IPS-18a (cell line): ENCODE results near the gene JPH2.

Experiments used
- H3K27ac ChIP-seq: one replicate; pipeline ENCODE4 v1.5.1; 2013; ENCODE audit warnings: low read length
- H3K27me3 ChIP-seq: one replicate; pipeline ENCODE4 v1.6.1; 2013; ENCODE audit warnings: mild to moderate bottlenecking, low read length; ENCODE audit not compliant: control insufficient read depth, insufficient read depth
- H3K36me3 ChIP-seq: one replicate; pipeline ENCODE4 v1.6.1; 2013; ENCODE audit warnings: low read depth, low read length; ENCODE audit not compliant: control insufficient read depth
- H3K4me1 ChIP-seq: one replicate; pipeline ENCODE4 v1.6.1; 2013; ENCODE audit warnings: low read depth, low read length; ENCODE audit not compliant: control insufficient read depth
- H3K4me3 ChIP-seq: one replicate; pipeline ENCODE4 v1.5.1; 2013; ENCODE audit warnings: low read length
- H3K9ac ChIP-seq: one replicate; pipeline ENCODE4 v1.6.1; 2013; ENCODE audit warnings: mild to moderate bottlenecking, low read length, moderate library complexity
- H3K9me3 ChIP-seq: one replicate; pipeline ENCODE4 v1.6.1; 2013; ENCODE audit warnings: low read depth, low read length; ENCODE audit not compliant: control insufficient read depth

JPH2 gene

DNA sequence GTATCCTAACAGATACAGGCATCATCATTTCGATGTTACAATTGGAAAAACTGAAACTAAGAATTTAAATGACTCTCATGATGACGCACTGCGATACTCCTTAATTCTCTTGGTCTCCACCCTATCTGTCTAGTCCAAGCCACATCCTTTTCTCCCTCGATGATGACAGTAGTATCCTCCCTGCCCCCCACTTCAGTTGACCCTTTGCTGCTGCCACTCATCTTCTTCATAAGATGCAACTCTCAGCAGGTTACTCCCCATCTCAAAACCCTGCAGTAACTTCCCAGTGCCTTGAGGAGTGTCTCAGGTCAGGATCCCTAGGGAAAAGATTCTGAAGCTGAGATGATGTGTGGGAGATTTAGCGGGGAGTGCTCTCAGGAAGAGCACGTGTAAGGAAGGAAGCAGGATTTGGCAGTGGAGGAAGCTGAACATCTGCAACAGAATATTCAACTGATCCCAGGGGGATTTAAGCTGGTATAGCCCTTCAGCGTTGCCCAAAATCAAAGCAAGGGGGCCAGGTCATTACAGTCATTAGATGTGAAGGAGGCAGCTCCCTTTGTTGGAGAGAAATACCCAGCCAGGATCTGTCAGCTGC, 16.1 kb downstream of the JPH2 start:
- Histone ChIP-seq H3K36me3 (no peaks in the 10 kb centered on the region), H3K9me3 (no peaks in the 10 kb centered on the region), H3K4me3 (no peak overlapping the region), H3K9ac (no peak overlapping the region), H3K27me3 (no peaks in the 10 kb centered on the region), H3K4me1 (no peaks in the 10 kb centered on the region), H3K27ac (no peak overlapping the region)

GRCh38 chr20:44167736-44168135, 19.3 kb downstream of the JPH2 start:
- Histone ChIP-seq H3K9me3 (no peaks in the 10 kb centered on the region), H3K27ac (no peak overlapping the region)

GRCh38 chr20:44166477-44166876, 20.5 kb downstream of the JPH2 start:
- no peaks in the 10 kb centered on the region for H3K36me3 ChIP-seq
- H3K9me3 ChIP-seq: no peaks in the 10 kb centered on the region
- H3K4me3 ChIP-seq: no peak overlapping the region
- no peaks in the 10 kb centered on the region for H3K4me1 ChIP-seq
- no peaks in the 10 kb centered on the region for H3K27me3 ChIP-seq
- no peak overlapping the region for H3K9ac ChIP-seq
- H3K27ac ChIP-seq: no peak overlapping the region

More at GRCh38 chr20:44167736-44168135, 19.3 kb downstream of the JPH2 start:
- Histone ChIP-seq H3K27me3 (no peaks in the 10 kb centered on the region), H3K4me3 (no peak overlapping the region), H3K4me1 (no peaks in the 10 kb centered on the region), H3K36me3 (no peaks in the 10 kb centered on the region), H3K9ac (no peak overlapping the region)

- H3K4me3 ChIP-seq: no peak overlapping the region
- no peaks in the 10 kb centered on the region for H3K9me3 ChIP-seq
- no peaks in the 10 kb centered on the region for H3K27me3 ChIP-seq
- H3K27ac ChIP-seq: no peak overlapping the region
- no peak overlapping the region for H3K9ac ChIP-seq
- no peaks in the 10 kb centered on the region for H3K4me1 ChIP-seq
- H3K36me3 ChIP-seq: no peaks in the 10 kb centered on the region
Observed at GRCh38 chr20:44166008-44166407, 21.0 kb downstream of the JPH2 start.

DNA sequence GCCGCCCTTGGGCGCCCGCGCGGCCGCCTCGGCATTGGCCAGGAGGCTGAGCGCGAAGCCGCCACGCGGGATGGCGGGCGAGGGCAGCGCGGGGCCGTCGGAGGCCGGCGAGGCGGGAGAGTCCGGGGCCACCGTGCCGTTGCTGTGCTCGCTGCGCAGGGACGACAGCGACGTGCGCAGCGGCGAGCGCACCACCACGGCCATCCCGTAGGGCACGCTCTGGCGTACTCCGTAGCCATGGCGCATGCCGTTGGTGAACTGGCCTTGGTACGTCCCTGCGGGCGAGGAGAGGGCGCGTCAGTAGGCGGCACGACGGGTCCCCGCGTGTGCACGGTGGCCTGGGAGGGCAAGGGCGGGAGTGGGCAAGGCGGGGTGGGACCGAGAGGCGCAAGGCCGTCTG, 26.9 kb downstream of the JPH2 start:
- Histone ChIP-seq H3K4me3 (no peak overlapping the region), H3K27me3 (no peaks in the 10 kb centered on the region), H3K36me3 (no peaks in the 10 kb centered on the region), H3K9ac (no peak overlapping the region), H3K9me3 (no peaks in the 10 kb centered on the region), H3K27ac (no peak overlapping the region), H3K4me1 (no peaks in the 10 kb centered on the region)

- no peaks in the 10 kb centered on the region for H3K36me3 ChIP-seq
- no peak overlapping the region for H3K9ac ChIP-seq
- H3K9me3 ChIP-seq: no peaks in the 10 kb centered on the region
- no peak overlapping the region for H3K4me3 ChIP-seq
- H3K27me3 ChIP-seq: no peaks in the 10 kb centered on the region
- no peak overlapping the region for H3K27ac ChIP-seq
- H3K4me1 ChIP-seq: no peaks in the 10 kb centered on the region
Observed at GRCh38 chr20:44159711-44160110, 27.3 kb downstream of the JPH2 start.

DNA sequence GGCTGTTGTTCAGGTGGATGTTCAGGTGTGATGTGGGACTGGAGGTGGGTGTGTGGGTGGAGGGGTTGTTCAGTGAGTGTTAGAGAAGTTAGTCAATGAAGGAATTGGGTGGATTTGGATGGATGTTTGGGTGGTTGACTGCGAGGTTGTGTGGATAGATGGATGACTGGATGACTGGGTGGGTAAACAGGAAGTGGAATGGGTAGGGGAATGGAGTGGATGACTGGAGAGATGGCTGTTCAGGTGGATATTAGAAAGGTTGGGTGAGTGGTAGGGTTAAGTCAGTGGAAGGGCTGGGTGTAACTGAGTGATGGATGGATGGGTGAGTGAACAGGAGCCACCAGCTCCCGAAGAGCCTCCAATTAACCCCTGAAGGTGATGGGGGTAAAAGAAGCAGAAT, 27.9 kb downstream of the JPH2 start:
- Histone ChIP-seq H3K36me3 (no peaks in the 10 kb centered on the region), H3K4me1 (no peaks in the 10 kb centered on the region), H3K9ac (no peak overlapping the region), H3K9me3 (no peaks in the 10 kb centered on the region), H3K27ac (no peak overlapping the region), H3K4me3 (no peak overlapping the region), H3K27me3 (no peaks in the 10 kb centered on the region)

- Histone ChIP-seq H3K4me1 (no peaks in the 10 kb centered on the region), H3K27ac (no peak overlapping the region), H3K36me3 (no peaks in the 10 kb centered on the region), H3K27me3 (no peaks in the 10 kb centered on the region), H3K4me3 (no peak overlapping the region), H3K9ac (no peak overlapping the region), H3K9me3 (no peaks in the 10 kb centered on the region)
Observed at GRCh38 chr20:44157061-44157460, 29.9 kb downstream of the JPH2 start.

GRCh38 chr20:44154521-44155001, 32.4 kb downstream of the JPH2 start:
- Histone ChIP-seq H3K27ac (no peak overlapping the region), H3K9me3 (no peaks in the 10 kb centered on the region), H3K9ac (no peak overlapping the region), H3K27me3 (no peaks in the 10 kb centered on the region), H3K4me3 (no peak overlapping the region), H3K36me3 (no peaks in the 10 kb centered on the region), H3K4me1 (no peaks in the 10 kb centered on the region)

GRCh38 chr20:44153636-44154043, 33.3 kb downstream of the JPH2 start:
- H3K36me3 ChIP-seq: no peaks in the 10 kb centered on the region
- H3K27ac ChIP-seq: no peak overlapping the region
- H3K4me1 ChIP-seq: no peaks in the 10 kb centered on the region
- H3K4me3 ChIP-seq: no peak overlapping the region
- H3K9ac ChIP-seq: no peak overlapping the region
- no peaks in the 10 kb centered on the region for H3K9me3 ChIP-seq
- H3K27me3 ChIP-seq: no peaks in the 10 kb centered on the region

- no peaks in the 10 kb centered on the region for H3K27me3 ChIP-seq
- no peaks in the 10 kb centered on the region for H3K9me3 ChIP-seq
- H3K9ac ChIP-seq: no peak overlapping the region
- H3K4me3 ChIP-seq: no peak overlapping the region
- H3K27ac ChIP-seq: no peak overlapping the region
- H3K4me1 ChIP-seq: no peaks in the 10 kb centered on the region
- H3K36me3 ChIP-seq: no peaks in the 10 kb centered on the region
Observed at GRCh38 chr20:44151621-44152416, 35.2 kb downstream of the JPH2 start.

GRCh38 chr20:44146272-44146671, 40.7 kb downstream of the JPH2 start:
- Histone ChIP-seq H3K9ac (no peak overlapping the region), H3K36me3 (no peaks in the 10 kb centered on the region), H3K27me3 (no peaks in the 10 kb centered on the region), H3K4me1 (no peaks in the 10 kb centered on the region), H3K9me3 (no peaks in the 10 kb centered on the region), H3K27ac (no peak overlapping the region), H3K4me3 (no peak overlapping the region)
